GM18909 (cell line): Measurements from ENCODE around the gene PXDN.
"Not testable (repeated sequence)": the region's sequence is repeated elsewhere in the genome, so short reads cannot be mapped to it uniquely, and the experiment has no call there.

Experiments used
- ATAC-seq: cut with Tn5 transposase; IDR thresholded peaks from one replicate; pipeline ENCODE4 v1.9.1; 2021; ENCODE audit warnings: mild to moderate bottlenecking; ENCODE audit not compliant: unreplicated experiment, poor library complexity

PXDN gene

DNA sequence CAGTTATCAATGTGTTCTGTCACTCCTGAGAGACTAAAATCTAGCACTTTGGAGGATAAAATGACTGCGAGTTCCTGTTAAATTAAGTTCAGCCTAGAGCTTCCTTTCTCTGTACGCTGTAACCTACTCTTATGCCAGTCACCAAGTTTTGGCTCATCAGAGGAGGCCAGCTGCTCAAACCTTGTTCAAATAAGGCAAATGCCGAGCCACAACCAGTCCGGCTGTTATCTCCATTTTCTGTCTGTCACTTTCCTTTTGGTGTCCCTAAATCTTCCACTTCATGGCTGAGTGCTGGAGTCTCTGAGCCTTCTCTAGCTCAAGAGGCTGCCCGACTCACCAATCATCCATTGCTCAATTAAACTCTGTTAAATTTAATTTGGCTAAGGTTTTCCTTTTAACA, 33.5 kb upstream of the PXDN start:
- ATAC-seq = no peak

DNA sequence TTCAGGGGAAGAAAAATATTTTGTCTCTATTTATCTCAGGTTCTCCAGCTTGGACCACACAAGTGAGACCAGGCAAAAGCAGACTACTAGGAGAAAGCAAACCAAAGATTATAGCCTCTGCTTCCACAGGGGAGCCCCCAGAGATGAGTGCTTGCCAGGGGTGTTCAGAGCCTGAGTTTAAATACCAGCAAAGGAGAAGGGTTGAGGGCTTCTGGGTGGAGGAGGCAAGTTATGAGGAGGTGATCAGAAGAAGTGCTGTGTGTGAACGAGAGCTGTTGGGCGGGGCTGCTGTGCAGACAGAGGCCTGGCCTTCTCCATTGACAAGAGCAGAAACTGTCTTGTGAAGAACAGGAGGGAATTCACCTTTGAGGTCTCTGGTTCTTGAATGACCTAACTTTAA, 32.8 kb upstream of the PXDN start:
- no peak for ATAC-seq

DNA sequence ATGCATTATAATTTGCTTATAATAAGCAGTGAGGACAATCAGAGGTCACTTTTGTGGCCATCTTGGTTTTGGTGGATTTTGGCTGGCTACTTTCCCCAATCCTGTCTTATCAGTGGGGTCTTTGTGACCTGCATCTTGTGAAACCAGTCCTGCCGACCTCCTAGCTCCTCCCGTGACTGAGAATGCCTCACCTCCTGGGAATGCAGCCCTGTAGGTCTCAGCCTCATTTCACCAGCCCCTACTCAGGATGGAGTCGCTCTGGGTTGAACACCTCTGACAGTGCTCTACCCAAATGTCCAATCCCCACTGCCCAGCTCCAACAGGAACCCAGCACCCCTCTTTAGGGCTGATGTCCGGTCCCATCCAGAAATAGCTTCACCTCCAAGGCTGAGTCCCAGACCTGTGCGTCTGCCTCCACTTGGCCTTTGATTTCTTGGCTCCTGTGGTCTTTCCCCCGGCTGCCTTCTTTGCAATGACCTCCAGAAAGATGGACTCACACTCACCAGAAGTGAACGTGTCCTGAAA, 31.3 kb upstream of the PXDN start:
- no peak for ATAC-seq

DNA sequence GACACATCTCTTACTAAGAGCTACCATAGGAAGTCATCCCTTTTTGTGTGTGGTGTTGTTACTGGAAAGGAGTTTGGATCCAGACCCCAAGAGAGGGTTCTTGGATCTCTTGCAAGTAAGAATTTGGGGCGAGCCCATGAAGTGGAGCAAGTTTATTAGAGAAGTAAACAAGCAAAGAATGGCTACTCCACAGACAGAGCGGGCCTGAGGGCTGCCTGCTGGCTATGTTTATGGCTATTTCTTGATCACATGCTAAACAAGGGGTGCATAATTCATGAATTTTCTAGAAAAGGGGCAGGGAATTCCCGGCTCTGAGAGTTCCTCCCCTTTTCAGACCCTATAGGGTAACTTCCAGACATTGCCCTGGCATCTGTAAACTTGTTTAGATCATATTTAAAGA, 30.6 kb upstream of the PXDN start:
- ATAC-seq = no peak

DNA sequence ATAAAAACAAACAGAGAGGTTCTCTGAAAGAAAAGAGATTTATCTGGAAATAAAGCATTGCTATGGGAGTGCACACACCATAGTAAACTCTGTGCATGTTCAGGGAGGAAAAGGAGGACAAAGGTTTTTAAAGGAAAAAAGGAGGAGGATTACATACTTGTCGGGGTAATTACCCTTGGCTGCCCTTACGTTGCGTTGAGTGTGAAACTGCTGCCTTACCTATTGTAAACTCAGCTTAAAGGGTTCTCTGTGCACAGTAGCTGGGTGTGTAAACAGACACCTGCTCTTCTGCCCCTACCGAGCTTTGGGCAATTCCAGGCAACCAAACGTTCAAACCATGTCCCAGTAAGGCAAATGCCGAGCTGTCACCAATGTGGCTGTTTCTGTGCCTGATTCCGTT, 29.6 kb upstream of the PXDN start:
- no peak for ATAC-seq

DNA sequence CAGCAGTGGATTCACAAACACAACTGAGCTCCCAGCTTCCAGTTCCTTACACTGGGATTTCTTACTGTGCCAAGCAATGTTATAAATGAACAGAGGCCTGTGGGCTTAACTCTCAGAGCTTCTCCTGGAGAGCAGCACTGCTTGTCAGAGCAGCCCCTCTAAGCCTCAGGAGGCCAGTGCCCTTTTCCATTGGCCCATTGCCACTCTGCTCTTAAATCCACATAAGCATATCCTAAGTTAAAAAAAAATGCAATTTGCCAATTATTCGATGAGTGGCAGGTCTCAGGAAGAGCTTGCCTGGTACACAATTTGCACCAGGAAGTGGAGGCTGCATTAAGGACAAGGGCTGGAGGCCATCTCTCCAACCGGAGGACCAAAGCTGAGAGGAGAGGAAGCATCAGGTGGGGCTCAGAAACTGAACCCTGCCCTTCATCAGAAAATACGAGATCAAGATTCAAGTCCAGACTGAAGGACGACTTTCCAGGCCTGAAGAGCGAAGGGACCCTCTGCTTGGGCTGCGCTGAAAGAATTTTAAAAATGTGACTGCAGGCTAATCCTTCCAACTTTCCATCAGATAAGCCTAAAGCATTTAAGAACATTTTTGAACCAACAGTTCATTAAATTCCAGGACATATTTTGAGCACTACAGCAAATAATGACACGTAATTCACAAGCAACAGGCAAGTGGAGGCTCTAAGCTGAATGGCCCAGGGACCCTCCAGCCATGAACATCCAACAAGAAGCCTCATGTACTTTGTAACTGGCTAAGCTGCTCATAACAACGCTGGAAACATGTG, 28.4 kb upstream of the PXDN start:
- no peak for ATAC-seq

DNA sequence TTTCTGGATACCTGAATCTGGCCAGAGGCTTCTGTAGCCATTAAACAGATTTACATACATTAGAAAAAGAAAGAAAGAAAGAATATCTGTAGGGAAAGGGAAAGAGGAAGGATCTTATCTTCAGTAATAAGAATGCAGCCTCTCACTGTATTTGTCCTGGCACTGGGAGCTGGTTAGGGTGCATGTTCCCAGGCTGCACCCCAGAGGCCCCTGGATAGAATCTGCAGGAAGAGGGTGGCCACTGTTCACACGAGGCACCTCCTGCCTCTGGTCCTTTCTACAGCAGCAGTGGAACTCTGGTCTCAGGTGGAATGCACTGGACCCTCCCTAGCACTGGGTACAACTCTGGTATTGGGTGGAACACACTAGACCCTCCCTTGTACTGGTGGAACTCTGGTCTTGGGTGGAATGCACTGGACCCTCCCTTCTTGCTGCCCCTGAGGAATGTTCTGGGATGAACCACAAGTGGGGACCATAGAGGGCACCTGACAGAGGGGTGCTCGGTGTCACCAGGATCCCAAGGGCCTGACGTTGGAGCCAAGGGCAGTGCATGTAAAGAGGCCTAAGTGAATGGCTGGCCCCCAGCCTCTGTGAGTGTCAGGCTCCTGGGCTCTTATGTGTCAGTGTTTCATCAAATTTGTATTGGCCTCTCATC, 27.4 kb upstream of the PXDN start:
- ATAC-seq = no peak

DNA sequence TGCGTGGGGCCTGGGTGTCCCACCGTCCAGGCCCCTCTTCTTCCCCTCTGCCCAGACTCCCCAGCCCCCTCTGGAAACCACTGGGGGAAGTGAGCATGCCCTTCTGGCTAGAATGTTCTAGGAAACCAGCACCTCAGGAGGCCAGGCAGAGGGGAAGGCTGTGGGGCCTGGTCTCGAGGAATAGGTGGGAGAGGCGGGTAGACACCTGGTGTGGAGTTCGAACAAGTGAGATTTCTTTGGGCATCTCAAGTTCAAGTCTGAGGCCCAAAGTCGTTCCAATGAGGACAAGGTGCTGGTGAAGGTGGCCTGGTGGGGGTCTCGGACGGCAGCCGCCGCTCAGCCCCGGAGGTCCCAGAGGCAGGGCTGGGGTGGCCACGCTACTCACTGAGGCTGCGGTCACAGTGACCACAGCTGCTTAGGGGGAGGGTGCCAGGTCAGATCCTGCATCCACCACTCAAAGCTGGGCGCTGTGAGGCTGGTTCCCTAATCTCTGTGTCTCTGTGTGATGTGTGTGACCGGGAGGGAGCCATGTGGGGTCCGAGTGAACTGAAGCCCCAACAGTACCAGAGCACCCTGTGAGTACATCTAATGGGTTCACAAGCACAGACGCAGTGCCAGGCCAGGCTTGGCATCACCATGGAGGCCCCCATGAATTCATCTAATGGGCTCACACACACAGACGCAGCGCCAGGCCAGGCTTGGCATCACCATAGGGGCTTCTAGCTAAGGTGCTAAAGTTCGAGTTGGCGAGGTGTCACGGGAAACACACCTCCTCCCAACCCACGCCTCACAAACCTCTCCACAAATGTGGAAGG, 26.5 kb upstream of the PXDN start:
- no peak for ATAC-seq

DNA sequence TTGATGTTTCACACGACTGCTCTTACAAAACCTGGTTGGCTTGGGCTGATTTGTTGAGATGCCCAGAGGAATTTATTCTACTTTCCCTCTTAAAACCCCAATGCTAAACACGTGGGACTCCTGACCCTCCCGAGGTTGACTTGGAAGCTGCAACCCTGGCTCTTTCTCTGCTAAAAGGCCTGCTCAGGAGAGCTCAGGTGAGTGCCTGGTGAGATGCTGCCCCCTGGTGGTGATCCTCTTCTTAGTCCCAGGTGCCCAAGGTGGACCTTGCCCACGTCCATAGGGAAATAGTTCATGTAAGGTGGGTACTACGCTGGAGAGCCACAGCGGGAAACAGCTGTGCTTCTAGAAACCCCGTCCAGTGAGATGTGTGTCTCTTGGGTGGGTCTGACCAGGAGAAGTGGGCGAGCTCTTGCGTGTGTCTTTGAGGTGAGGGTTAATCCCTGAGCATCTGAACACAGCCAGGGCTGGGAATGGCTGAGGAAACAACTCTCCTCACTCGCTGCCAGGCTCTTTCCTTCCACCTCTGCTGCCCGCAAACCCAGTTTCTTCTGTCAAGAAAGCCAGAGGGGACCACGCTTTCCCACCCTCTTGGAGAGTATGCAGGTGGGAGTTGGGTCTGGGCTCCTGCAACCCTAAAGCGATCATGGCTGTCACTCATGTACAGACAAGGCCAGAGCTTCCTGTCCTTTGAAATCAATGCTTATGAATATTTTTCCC, 25.5 kb upstream of the PXDN start:
- peak; percentile 60 for ATAC-seq

DNA sequence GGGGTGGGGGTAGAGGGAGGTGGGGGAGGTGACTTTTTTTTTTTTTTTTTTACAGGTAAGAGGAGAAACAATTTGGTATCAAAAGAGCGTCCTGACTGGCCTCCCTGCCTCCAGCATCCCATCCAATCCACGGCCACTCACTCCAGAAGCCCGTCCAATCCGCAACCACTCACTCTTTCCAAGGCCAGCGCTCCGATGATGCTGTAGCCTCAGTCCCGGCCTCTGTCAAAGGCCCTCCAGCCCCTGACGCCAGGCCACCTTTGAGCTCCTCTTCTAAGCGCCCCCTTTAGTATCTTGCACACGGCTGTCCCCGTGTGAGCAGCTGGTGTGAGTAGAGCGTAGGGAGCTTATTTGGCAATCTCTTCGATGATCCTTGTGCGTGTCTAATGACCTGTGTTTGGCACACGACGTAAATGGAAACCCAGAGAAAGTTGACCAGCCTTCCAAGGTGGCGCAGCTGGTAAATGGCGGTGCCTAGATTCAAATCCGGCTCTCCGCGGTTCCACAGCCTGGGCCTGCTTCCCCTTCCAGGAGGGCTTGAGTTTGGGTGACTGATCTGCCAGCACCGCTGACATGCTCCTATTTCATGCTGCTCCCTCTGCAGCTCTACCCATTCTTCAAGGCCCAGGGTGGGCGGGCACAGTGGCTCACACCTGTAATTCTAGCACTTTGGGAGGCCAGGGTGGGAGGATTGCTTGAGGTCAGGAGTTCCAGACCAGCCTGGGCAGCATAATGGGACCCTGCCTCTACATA, 23.8 kb upstream of the PXDN start:
- no peak for ATAC-seq

DNA sequence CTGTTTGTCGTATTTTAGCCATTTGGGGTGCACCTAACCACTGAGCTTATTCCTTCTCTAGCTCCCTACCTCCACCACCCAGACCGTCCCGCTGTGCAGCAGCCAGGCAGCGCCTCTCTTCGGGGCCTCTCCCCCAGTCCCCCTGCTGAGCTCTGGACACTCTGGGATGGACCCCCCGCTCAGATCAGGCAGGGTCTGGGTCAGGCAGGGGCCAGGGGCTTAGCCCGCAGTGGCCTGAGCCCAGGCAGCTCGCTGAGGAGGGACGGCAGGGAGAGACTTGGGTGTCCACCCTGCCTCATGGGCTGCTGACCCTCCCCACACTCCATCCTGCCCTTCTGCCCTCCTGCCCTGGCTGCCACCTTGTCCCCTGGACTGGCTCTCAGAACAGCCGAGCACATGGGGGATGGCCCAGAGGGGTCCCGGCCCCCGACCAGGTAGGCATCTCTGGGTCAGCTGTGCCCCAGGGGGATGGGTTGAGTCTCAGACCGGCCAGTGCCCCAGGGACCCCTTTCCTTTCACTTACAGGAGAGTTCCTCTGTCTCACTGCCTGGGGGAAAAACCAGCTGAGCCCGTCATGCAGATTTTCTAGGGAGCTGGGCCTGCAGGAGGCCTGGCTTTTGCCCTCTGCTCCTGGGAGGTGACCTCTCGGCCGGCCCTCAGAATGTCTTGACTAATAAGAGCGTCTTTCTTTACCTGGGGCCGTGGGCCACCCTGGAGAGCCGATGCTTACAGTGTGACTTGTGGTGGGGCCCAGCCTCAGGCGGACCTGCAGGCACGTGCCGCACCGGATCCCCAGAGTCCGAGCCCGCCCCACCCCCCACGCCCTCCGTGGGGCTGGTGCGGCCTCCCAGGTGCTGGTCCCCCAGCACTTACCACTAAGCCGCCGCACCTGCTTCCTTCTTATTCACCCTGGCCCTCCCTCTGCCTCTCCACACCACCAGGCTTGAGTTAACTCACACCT, 22.8 kb upstream of the PXDN start:
- no peak for ATAC-seq

DNA sequence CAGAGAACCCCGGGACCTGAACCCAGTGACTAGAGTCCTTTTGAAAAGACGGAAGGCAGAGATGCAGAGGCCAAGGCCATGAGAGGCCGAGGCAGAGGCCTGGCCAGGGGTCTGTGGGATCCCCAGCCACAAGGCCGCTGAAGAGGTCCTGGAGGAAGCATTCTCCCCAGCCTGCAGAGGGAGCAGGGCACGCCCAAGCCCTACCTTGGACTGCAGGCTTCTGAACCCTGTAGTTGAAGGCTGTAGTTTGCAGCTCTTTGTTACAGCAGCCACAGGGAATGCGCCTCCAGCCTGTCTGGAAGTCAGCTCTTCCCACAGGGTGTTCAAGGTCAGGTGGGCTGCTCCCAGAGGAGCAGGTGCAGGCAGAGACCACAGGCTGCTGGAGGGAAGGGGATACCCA, 22.1 kb upstream of the PXDN start:
- no peak for ATAC-seq

DNA sequence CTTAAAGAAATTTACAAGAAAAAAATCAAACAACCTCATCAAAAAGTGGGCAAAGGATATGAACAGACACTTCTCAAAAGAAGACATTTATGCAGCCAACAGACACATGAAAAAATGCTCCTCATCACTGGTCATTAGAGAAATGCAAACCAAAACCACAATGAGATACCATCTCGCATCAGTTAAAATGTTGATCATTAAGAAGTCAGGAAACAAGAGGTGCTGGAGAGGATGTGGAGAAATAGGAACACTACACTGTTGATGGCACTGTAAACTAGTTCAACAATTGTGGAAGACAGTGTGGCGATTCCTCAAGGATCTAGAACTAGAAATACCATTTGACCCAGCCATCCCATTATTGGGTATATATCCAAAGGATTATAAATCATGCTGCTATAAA, 20.9 kb upstream of the PXDN start:
- not testable (repeated sequence) for ATAC-seq

DNA sequence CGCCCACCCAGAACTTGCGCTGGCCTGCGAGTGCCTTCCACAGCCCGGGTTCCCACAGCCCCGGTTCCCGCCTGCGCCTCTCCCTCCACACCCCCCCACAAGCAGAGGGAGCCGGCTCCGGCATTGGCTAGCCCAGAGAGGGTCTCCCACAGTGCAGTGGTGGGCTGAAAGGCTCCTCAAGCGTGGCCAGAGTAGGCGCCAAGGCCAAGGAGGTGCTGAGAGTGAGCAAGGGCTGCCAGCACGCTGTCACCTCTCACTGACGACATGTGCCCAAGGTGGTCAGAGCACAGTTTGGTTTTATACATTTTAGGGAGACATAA, 15.3 kb upstream of the PXDN start:
- ATAC-seq = no peak

DNA sequence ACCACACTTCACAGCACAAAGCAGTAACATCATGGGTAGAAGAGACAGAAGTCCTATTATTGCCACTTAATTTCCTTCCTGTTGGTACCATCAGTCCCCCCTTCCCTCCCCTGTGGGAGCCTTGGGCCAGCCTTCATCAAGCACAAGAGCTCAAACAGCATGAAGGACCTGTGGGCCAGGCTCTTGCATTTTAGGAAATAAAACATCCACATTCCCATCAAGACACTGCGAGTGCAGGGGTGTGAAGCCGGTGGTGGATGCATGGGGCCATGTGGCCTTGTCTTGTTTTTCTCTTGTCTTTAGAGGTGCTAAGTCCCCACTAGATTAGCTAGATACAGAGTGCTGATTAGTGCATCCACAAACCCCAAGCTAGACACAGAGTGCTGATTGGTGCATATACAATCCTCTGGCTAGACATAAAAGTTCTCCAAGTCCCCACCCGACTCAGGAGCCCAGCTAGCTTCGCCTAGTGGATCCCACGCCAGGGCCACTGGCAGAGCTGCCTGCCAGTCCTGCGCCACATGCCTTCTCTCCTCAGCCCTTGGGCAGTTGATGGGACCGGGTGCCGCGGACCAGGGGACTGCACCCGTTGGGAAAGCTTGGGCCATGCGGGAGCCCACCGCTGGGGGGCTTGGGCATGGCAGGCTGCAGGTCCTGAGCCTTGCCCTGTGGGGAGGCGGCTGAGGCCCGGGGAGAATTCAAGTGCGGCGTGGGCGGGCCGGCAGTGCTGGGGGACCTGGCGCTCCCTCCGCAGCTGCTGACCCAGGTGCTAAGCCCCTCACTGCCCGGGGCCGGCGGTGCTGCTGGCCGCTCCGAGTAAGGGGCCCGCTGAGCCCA, 14.7 kb upstream of the PXDN start:
- ATAC-seq = no peak

DNA sequence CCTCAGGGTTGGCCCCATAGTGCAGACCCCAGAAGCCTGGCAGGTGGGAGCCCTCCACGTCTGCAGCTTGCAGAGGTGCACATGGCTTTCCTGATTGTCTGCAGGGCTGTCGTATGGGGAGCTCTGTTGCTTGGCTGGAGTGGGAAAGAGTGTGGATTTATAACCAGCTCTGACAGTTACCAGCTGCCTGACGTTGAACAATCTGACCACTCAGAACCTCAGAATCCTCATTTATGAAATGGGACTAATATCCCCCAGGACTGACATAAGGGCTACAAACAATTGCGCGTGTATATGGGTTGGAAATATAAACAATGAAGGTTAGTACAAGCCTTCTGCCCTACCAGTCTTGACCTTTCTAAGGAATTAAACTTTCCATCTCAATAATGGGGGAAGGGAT, 13.9 kb upstream of the PXDN start:
- no peak for ATAC-seq

DNA sequence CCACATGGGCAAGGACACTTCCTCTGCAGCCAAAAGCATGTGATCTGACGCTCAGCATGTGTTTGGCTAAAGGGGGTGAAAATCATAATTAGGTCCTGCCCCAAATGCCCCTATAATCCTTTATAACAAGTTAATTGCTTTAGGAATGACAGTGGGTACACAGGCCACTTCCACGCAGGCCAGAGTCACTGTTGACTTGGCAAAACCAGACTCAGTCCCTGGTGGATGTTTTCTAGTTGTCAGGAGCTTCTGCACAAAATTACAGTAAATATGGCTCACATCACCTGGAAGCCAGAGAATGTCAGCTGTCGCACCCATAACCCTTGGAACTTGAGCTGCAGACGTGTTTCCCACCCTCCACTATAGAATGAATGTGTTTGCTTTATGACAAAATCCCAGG, 13.3 kb upstream of the PXDN start:
- ATAC-seq = no peak

DNA sequence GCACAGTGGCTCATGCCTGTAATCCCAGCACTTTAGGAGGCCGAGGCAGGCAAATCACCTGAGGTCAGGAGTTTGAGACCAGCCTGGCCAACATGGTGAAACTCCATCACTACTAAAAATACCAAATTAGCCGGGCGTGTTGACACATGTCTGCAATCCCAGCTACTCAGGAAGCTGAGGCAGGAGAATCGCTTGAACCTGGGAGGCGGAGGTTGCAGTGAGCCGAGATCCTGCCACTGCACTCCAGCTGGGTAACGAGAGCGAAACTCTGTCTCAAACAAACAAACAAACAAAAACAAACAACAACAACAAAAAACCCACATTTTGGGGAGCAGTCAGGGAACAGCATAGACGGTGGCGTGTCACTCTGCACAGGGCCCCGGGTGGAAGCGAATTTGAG, 12.8 kb upstream of the PXDN start:
- ATAC-seq = not testable (repeated sequence)
